HG03175 (cell line): ENCODE results near the gene ARID3C.

Experiments used
- ATAC-seq: cut with Tn5 transposase; IDR thresholded peaks from one replicate; pipeline ENCODE4 v1.9.1; 2021; ENCODE audit warnings: mild to moderate bottlenecking, moderate library complexity; ENCODE audit not compliant: unreplicated experiment

Gene ARID3C

GRCh38 chr9:34599546-34599945 lies 29.3 kb downstream of the ARID3C start:
- no peak for ATAC-seq

GRCh38 chr9:34594177-34594576 lies 34.7 kb downstream of the ARID3C start:
- ATAC-seq, result no peak

GRCh38 chr9:34592895-34593601 lies 35.8 kb downstream of the ARID3C start:
- no peak for ATAC-seq

- no peak for ATAC-seq
These were observed 36.7 kb downstream of the ARID3C start for GRCh38 chr9:34591917-34592866.

- ATAC-seq, result peak; percentile 62
These were observed 37.5 kb downstream of the ARID3C start for GRCh38 chr9:34591248-34591916.

GRCh38 chr9:34590381-34591247 lies 38.3 kb downstream of the ARID3C start:
- ATAC-seq, result no peak

- no peak for ATAC-seq
These were observed 39.1 kb downstream of the ARID3C start, which contains the start of gene CNTFR for GRCh38 chr9:34589636-34590380. TSS of gene CNTFR (minus strand) at chr9:34589724. CDS start at chr9:34568981, 20,743 bp downstream.

GRCh38 chr9:34588671-34589635 lies 39.9 kb downstream of the ARID3C start:
- no peak for ATAC-seq

GRCh38 chr9:34587271-34587670 lies 41.6 kb downstream of the ARID3C start:
- no peak for ATAC-seq

- no peak for ATAC-seq
These were observed 42.8 kb downstream of the ARID3C start for GRCh38 chr9:34585946-34586669.

- ATAC-seq, result no peak
These were observed 43.9 kb downstream of the ARID3C start for GRCh38 chr9:34584970-34585369.

- no peak for ATAC-seq
These were observed 46.1 kb downstream of the ARID3C start for GRCh38 chr9:34582787-34583186.

GRCh38 chr9:34581318-34581717 lies 47.5 kb downstream of the ARID3C start:
- no peak for ATAC-seq

GRCh38 chr9:34580358-34580757 lies 48.5 kb downstream of the ARID3C start:
- ATAC-seq, result no peak

GRCh38 chr9:34579808-34580163 lies 49.1 kb downstream of the ARID3C start:
- no peak for ATAC-seq

GRCh38 chr9:34579104-34579807 lies 49.6 kb downstream of the ARID3C start:
- no peak for ATAC-seq
